Astrocyte (in vitro differentiated cells and primary cell): ENCODE data around the gene AHSA1.

ENCODE experiments used
- CTCF ChIP-seq: IDR thresholded peaks from 2 replicates; pipeline ENCODE4 v1.5.1; 2011; ENCODE audit warnings: low read depth, mild to moderate bottlenecking, inconsistent platforms, low read length, moderate library complexity; ENCODE audit not compliant: insufficient read depth
- EZH2 ChIP-seq: IDR thresholded peaks from 2 replicates; pipeline ENCODE4 v1.6.1; 2012; ENCODE audit warnings: mild to moderate bottlenecking, low read length, inconsistent platforms; ENCODE audit not compliant: insufficient read depth

- TF ChIP-seq CTCF (no peak), EZH2 (no peak)
Observed at GRCh38 chr14:77474479-77475177, 16.7 kb downstream of the AHSA1 start.
